ENCODE measurements around the gene KNDC1. TPM values are rescaled to one million over a fixed set of nuclear protein-coding genes. Genes with fewer than 3 reads are reported as not detected.

KNDC1 gene
- total RNA-seq, 4 donors from 2014 or later = 2.1 to 9.3 (median 3.5) TPM

DNA sequence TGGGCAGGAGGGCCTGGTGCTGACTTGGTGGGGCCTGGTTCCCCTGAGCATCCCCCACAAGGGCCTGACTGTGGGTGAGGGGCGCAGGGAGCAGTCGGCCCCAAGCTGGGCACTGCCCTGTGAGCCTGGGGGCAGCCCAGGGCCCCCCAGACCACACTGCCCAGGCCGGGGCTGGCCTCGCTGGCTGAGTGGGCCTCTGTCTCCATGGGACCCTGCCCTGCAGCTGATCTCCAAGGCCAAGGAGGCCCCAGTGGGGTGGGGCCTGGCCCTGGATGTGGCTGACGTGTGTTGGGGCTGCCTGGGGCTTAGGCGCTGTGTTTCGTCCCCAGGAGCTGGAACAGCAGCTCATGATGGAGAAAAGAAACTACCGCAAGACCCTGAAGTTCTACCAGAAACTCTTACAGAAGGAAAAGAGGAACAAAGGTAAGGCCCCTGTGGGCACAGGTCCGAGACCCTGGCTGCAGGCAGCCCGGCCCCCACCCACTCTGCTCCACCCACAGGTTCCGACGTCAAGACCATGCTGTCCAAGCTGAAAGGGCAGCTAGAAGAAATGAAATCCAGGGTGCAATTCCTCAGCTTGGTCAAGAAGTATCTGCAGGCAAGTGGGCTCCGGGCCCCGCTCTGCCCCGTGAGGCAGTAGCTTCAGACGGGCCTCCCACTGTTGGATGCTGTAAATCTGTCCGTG, 46.5 kb downstream of the KNDC1 start:
- intact Hi-C loops (cut with DNase I) = no loop called here
- WGBS, 2 donors = 90 to 92% methylated on average over 9 to 12 of the region's 17 CpGs
- H3K36me3 ChIP-seq = no peaks in the 10 kb centered on the region
- no peak for DNase-seq
- H3K4me1 ChIP-seq = no peaks in the 10 kb centered on the region
- TF ChIP-seq POLR2A (IDR thresholded peaks at IDR 0.05) (no peak), CTCF (IDR thresholded peaks at IDR 0.05) (no peak)
- no peaks in the 10 kb centered on the region for H3K27me3 ChIP-seq
- no peaks in the 10 kb centered on the region for H3K9me3 ChIP-seq
- H3K27ac ChIP-seq = no peak overlapping the region
- no peak overlapping the region for H3K4me3 ChIP-seq (replicated peaks in 1 of 3)

DNA sequence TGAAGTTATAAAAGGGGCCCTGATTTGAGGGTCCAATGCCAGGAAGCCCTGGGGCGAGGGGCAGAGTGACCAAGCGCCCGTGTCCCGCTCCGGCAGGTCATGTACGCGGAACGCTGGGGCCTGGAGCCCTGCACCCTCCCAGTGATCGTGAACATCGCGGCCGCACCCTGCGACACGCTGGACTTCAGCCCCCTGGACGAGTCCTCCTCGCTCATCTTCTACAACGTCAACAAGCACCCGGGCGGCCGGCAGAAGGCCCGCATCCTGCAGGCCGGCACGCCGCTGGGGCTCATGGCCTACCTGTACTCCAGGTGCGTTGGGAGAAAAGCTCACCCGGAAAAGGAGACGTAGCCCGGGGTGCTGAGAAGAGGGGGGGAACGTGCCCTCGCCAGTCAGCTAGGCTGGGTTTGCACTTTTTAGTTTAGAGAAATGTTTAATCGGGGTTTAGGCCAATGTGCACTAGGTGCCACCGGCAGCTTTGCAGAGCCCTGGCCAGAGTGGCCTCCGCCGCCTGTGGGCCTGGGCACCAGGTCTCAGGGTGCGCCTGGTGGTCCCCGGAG, 47.1 kb downstream of the KNDC1 start:
- TF ChIP-seq POLR2A (IDR thresholded peaks at IDR 0.05) (no peak), CTCF (IDR thresholded peaks at IDR 0.05) (no peak)
- H3K36me3 ChIP-seq = no peaks in the 10 kb centered on the region
- WGBS, 2 donors = 83 to 85% methylated on average over 22 to 28 of the region's 36 CpGs
- H3K9me3 ChIP-seq = no peaks in the 10 kb centered on the region
- no peak for DNase-seq
- H3K27ac ChIP-seq = no peak overlapping the region
- H3K4me1 ChIP-seq = no peaks in the 10 kb centered on the region
- no peaks in the 10 kb centered on the region for H3K27me3 ChIP-seq
- intact Hi-C loops (cut with DNase I) = no loop called here
- no peak overlapping the region for H3K4me3 ChIP-seq (replicated peaks in 1 of 3)

- Histone ChIP-seq H3K4me1 (no peaks in the 10 kb centered on the region), H3K27me3 (no peaks in the 10 kb centered on the region), H3K4me3 (replicated peaks in 1 of 3) (no peak overlapping the region), H3K9me3 (no peaks in the 10 kb centered on the region), H3K36me3 (no peaks in the 10 kb centered on the region), H3K27ac (no peak overlapping the region)
- TF ChIP-seq POLR2A (IDR thresholded peaks at IDR 0.05) (no peak), CTCF (IDR thresholded peaks at IDR 0.05) (no peak)
- DNase-seq = no peak
- 63 to 71% methylated on average over 7 to 15 of the region's 17 CpGs for WGBS, 2 donors
- intact Hi-C loops (cut with DNase I) = no loop called here
These were observed 47.6 kb downstream of the KNDC1 start for GRCh38 chr10:133207627-133208026.

GRCh38 chr10:133208466-133208865, 48.4 kb downstream of the KNDC1 start:
- Histone ChIP-seq H3K27ac (no peak overlapping the region), H3K9me3 (no peaks in the 10 kb centered on the region), H3K36me3 (no peaks in the 10 kb centered on the region), H3K27me3 (no peaks in the 10 kb centered on the region), H3K4me3 (replicated peaks in 1 of 3) (no peak overlapping the region), H3K4me1 (no peaks in the 10 kb centered on the region)
- DNase-seq = no peak
- intact Hi-C loops (cut with DNase I) = no loop called here
- 96 to 98% methylated on average over 10 to 11 of the region's 18 CpGs for WGBS, 2 donors
- TF ChIP-seq POLR2A (IDR thresholded peaks at IDR 0.05) = no peak
- TF ChIP-seq CTCF (IDR thresholded peaks at IDR 0.05) = no peak

GRCh38 chr10:133209117-133209516, 49.1 kb downstream of the KNDC1 start:
- H3K36me3 ChIP-seq = no peaks in the 10 kb centered on the region
- no peak for TF ChIP-seq CTCF (IDR thresholded peaks at IDR 0.05)
- TF ChIP-seq POLR2A (IDR thresholded peaks at IDR 0.05) = no peak
- intact Hi-C loops (cut with DNase I) = no loop called here
- no peak for DNase-seq
- H3K4me1 ChIP-seq = no peaks in the 10 kb centered on the region
- H3K4me3 ChIP-seq (replicated peaks in 1 of 3) = no peak overlapping the region
- H3K27me3 ChIP-seq = no peaks in the 10 kb centered on the region
- no peak overlapping the region for H3K27ac ChIP-seq
- no peaks in the 10 kb centered on the region for H3K9me3 ChIP-seq
- WGBS, 2 donors = 96% methylated on average over 14 of the region's 14 CpGs
